ENCODE measurements around the gene PRKCSH.

The PRKCSH gene

DNA sequence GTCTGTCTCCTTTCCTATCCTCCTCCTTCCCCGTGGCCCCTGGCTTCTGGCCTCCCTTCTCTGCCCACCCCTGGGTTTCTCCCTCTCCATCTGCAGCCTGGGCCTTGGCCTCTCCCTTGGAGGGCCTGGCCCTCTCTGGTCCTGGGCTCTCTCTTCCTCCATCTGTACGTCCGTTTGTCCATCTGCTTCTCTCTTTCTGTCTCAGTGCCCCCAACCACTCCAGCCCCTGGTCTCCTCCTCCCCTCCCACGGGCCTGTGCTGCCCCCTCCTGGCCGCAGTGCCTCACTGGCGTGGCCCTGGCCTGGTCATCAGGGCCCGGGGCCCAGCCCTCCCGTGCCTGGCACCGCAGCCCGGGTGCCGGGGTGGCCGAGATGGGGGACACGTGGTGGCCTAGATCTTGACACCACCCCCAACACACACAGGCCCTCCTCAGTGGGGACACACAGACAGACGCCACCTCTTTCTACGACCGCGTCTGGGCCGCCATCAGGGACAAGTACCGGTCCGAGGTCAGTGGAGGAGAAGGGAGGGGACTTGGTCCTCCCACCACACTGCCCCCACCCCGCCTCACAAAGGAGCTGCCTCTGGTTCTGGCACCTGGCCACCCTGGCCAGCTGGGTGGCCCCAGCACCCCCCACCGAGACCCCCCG, 11.3 kb downstream of the PRKCSH start (continued):
- TF ChIP-seq ZXDB (tag by site-specific recombination; IDR thresholded peaks at IDR 0.05) (0 out of 2 replicates have a peak, but pooled peaks have one; percentile 34), ZBTB17 (tag by site-specific recombination; IDR thresholded peaks at IDR 0.05) (0 out of 2 replicates have a peak, but pooled peaks have one; percentile 20), ZNF114 (tag by site-specific recombination; IDR thresholded peaks at IDR 0.05) (no peak), ZFP37 (tag by site-specific recombination; IDR thresholded peaks at IDR 0.05) (0 out of 2 replicates have a peak, but pooled peaks have one; percentile 33)

DNA sequence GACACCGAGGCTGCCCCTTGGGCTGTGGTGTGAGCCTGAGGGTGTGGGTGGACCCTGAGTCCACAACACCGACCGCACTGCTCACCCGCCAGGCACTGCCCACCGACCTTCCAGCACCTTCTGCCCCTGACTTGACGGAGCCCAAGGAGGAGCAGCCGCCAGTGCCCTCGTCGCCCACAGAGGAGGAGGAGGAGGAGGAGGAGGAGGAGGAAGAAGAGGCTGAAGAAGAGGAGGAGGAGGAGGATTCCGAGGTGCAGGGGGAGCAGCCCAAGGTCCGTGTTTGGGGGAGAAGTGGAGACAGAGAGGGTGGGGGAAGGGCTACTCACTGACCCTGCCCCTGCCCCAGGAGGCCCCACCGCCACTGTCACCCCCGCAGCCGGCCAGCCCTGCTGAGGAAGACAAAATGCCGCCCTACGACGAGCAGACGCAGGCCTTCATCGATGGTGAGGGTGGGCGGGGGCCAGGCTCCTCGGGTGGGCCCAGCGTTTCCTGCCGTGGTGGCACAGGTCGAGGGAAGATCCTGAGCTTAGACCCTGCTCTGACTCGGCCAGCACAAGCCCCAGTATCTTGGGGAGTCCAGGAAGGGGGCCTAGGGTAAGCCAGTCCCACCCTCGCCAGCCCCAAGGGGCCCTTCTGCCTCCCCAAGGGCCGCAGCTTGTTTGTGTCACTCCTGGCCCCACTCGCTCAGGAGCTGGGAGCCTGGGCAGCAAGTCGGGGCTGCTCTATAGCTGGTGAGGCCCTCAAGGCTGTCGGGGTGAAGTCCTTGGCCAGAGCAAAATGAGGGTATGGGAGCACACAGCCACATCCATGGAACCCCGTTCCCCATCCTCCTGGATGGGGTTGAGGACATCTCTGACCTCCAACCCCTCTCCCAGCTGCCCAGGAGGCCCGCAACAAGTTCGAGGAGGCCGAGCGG, 12.2 kb downstream of the PRKCSH start:
- H3K36me3 ChIP-seq (ENCODE audit: control insufficient read depth in 2 of 2, insufficient read depth in 1 of 2, low read length in 2 of 2) = peaks cover 21 to 72% of the 10 kb centered on the region in 2 experiments; a peak in 2 of 3 replicates
- H3K27ac ChIP-seq (ENCODE audit: extremely low read depth, low read depth, low read length) = no peak overlapping the region
- ChIA-PET CTCF (interaction anchor here (0.6 to 2.1 kb wide), 8 partner anchors 8 to 310 kb away, joined by 3 to 16 read pairs (median 5); no protein-coding TSS in a partner anchor), POLR2A (interaction anchor here (0.7 to 2.0 kb wide), 3 partner anchors 66 to 302 kb away, joined by 4 to 8 read pairs (median 6); no protein-coding TSS in a partner anchor)
- no peaks in the 10 kb centered on the region for H3K9me3 ChIP-seq (ENCODE audit: control insufficient read depth, insufficient read depth, low read depth, low read length)
- H3K4me3 ChIP-seq (ENCODE audit: low read depth, low read length) = no peak overlapping the region
- no peaks in the 10 kb centered on the region for H3K4me1 ChIP-seq (ENCODE audit: control insufficient read depth, insufficient read depth, low read length)
- TF ChIP-seq ZBTB48 (tag by site-specific recombination; IDR thresholded peaks at IDR 0.05) (no peak), EGR2 (tag by site-specific recombination; IDR thresholded peaks at IDR 0.05; ENCODE audit: low read depth) (peak; percentile 51; the same call in 1 of the 2 replicates), ZFHX2 (tag by site-specific recombination; conservative IDR thresholded peaks at IDR 0.05) (peak; percentile 24; the same call in 1 of the 2 replicates)
- TF ChIP-seq, protein P1, sequence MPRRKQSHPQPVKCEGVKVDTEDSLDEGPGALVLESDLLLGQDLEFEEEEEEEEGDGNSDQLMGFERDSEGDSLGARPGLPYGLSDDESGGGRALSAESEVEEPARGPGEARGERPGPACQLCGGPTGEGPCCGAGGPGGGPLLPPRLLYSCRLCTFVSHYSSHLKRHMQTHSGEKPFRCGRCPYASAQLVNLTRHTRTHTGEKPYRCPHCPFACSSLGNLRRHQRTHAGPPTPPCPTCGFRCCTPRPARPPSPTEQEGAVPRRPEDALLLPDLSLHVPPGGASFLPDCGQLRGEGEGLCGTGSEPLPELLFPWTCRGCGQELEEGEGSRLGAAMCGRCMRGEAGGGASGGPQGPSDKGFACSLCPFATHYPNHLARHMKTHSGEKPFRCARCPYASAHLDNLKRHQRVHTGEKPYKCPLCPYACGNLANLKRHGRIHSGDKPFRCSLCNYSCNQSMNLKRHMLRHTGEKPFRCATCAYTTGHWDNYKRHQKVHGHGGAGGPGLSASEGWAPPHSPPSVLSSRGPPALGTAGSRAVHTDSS (tag by site-specific recombination; IDR thresholded peaks at IDR 0.05) = peak; percentile 92
- TF ChIP-seq, protein P2, sequence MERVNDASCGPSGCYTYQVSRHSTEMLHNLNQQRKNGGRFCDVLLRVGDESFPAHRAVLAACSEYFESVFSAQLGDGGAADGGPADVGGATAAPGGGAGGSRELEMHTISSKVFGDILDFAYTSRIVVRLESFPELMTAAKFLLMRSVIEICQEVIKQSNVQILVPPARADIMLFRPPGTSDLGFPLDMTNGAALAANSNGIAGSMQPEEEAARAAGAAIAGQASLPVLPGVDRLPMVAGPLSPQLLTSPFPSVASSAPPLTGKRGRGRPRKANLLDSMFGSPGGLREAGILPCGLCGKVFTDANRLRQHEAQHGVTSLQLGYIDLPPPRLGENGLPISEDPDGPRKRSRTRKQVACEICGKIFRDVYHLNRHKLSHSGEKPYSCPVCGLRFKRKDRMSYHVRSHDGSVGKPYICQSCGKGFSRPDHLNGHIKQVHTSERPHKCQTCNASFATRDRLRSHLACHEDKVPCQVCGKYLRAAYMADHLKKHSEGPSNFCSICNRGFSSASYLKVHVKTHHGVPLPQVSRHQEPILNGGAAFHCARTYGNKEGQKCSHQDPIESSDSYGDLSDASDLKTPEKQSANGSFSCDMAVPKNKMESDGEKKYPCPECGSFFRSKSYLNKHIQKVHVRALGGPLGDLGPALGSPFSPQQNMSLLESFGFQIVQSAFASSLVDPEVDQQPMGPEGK (tag by site-specific recombination; IDR thresholded peaks at IDR 0.05) = no peak

DNA sequence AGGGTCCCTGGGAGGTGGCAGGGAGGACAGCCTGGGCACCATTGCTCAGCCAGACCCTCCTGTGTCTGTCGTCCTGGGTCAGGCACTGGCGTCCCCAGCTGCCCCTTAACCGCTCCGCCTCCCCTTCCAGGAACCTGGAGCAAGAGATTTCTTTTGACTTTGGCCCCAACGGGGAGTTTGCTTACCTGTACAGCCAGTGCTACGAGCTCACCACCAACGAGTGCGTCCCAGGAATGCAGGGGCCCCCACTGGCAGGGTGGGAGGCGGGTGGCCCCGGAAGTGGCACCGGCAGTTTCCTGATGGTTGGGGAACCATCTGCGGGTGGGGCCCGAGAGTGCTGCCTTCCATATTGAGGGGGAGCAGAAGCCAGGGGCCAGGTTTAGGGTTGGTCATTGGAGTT, 13.0 kb downstream of the PRKCSH start:
- POLR2A ChIA-PET = interaction anchor here (0.7 to 1.5 kb wide), 2 partner anchors 67 to 301 kb away, joined by 4 to 6 read pairs; no protein-coding TSS in a partner anchor
- CTCF ChIA-PET = interaction anchor here (0.6 to 2.1 kb wide), 5 partner anchors 21 to 310 kb away, joined by 3 to 16 read pairs (median 3); no protein-coding TSS in a partner anchor

DNA sequence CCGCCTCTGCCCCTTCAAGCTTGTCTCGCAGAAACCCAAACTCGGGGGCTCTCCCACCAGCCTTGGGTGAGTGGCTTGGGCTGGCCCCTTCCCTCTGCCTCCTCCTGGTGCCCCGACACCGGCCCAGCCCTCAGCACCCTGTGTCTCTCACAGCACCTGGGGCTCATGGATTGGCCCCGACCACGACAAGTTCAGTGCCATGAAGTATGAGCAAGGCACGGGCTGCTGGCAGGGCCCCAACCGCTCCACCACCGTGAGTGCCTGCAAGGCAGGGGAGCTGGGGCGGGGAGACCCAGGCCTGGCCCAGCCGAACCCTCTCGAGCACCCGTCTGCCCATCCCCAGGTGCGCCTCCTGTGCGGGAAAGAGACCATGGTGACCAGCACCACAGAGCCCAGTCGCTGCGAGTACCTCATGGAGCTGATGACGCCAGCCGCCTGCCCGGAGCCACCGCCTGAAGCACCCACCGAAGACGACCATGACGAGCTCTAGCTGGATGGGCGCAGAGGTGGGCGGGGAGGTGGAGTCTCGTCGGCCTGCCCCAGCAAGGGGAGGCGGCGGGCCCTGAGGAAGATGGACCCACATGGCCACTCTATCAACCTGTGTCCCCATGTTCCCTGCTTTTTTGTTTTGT, 13.6 kb downstream of the PRKCSH start:
- Histone ChIP-seq H3K9me3 (ENCODE audit: control insufficient read depth, insufficient read depth, low read depth, low read length) (no peaks in the 10 kb centered on the region), H3K36me3 (ENCODE audit: control insufficient read depth in 2 of 2, insufficient read depth in 1 of 2, low read length in 2 of 2) (peaks cover 10 to 60% of the 10 kb centered on the region in 2 experiments; a peak in 2 of 3 replicates), H3K27ac (ENCODE audit: extremely low read depth, low read depth, low read length) (no peak overlapping the region), H3K4me1 (ENCODE audit: control insufficient read depth, insufficient read depth, low read length) (no peaks in the 10 kb centered on the region), H3K4me3 (ENCODE audit: low read depth, low read length) (no peak overlapping the region)
- POLR2A ChIA-PET = interaction anchor here (1.5 kb wide), 1 partner anchor 68 kb away, joined by 6 read pairs; no protein-coding TSS in a partner anchor
- CTCF ChIA-PET = interaction anchor here (0.5 to 2.1 kb wide), 5 partner anchors 20 to 92 kb away, joined by 3 to 16 read pairs (median 3); no protein-coding TSS in a partner anchor
- TF ChIP-seq, protein P3, sequence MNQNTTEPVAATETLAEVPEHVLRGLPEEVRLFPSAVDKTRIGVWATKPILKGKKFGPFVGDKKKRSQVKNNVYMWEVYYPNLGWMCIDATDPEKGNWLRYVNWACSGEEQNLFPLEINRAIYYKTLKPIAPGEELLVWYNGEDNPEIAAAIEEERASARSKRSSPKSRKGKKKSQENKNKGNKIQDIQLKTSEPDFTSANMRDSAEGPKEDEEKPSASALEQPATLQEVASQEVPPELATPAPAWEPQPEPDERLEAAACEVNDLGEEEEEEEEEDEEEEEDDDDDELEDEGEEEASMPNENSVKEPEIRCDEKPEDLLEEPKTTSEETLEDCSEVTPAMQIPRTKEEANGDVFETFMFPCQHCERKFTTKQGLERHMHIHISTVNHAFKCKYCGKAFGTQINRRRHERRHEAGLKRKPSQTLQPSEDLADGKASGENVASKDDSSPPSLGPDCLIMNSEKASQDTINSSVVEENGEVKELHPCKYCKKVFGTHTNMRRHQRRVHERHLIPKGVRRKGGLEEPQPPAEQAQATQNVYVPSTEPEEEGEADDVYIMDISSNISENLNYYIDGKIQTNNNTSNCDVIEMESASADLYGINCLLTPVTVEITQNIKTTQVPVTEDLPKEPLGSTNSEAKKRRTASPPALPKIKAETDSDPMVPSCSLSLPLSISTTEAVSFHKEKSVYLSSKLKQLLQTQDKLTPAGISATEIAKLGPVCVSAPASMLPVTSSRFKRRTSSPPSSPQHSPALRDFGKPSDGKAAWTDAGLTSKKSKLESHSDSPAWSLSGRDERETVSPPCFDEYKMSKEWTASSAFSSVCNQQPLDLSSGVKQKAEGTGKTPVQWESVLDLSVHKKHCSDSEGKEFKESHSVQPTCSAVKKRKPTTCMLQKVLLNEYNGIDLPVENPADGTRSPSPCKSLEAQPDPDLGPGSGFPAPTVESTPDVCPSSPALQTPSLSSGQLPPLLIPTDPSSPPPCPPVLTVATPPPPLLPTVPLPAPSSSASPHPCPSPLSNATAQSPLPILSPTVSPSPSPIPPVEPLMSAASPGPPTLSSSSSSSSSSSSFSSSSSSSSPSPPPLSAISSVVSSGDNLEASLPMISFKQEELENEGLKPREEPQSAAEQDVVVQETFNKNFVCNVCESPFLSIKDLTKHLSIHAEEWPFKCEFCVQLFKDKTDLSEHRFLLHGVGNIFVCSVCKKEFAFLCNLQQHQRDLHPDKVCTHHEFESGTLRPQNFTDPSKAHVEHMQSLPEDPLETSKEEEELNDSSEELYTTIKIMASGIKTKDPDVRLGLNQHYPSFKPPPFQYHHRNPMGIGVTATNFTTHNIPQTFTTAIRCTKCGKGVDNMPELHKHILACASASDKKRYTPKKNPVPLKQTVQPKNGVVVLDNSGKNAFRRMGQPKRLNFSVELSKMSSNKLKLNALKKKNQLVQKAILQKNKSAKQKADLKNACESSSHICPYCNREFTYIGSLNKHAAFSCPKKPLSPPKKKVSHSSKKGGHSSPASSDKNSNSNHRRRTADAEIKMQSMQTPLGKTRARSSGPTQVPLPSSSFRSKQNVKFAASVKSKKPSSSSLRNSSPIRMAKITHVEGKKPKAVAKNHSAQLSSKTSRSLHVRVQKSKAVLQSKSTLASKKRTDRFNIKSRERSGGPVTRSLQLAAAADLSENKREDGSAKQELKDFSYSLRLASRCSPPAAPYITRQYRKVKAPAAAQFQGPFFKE (tag by site-specific recombination; IDR thresholded peaks at IDR 0.05; ENCODE audit: borderline replicate concordance) = no peak
- TF ChIP-seq YY1 (tag by site-specific recombination; IDR thresholded peaks at IDR 0.05) (no peak), ZNF202 (tag by site-specific recombination; IDR thresholded peaks at IDR 0.05; ENCODE audit: borderline replicate concordance) (no peak), ZNF211 (tag by site-specific recombination; IDR thresholded peaks at IDR 0.05; ENCODE audit: low read depth) (no peak), ZNF138 (tag by site-specific recombination; IDR thresholded peaks at IDR 0.05; ENCODE audit: borderline replicate concordance) (no peak), ZNF266 (tag by site-specific recombination; IDR thresholded peaks at IDR 0.05; ENCODE audit: low read depth) (no peak)

More for the DNA sequence above, 13.0 kb downstream of the PRKCSH start:
- H3K4me1 ChIP-seq (ENCODE audit: control insufficient read depth, insufficient read depth, low read length) = no peaks in the 10 kb centered on the region
- no peak overlapping the region for H3K4me3 ChIP-seq (ENCODE audit: low read depth, low read length)
- H3K9me3 ChIP-seq (ENCODE audit: control insufficient read depth, insufficient read depth, low read depth, low read length) = no peaks in the 10 kb centered on the region
- TF ChIP-seq SETDB1 (IDR thresholded peaks at IDR 0.05; ENCODE audit: insufficient read length, low read length) = no peak
- no peak overlapping the region for H3K27ac ChIP-seq (ENCODE audit: extremely low read depth, low read depth, low read length)
- H3K36me3 ChIP-seq (ENCODE audit: control insufficient read depth in 2 of 2, insufficient read depth in 1 of 2, low read length in 2 of 2) = peaks cover 15 to 64% of the 10 kb centered on the region in 2 experiments; a peak in 2 of 3 replicates
